Measurements from ENCODE around the gene SH3BP2.

GRCh38 chr4:2762048-2762447, 30.8 kb upstream of the SH3BP2 start:
- no peak for TF ChIP-seq POLR2A (IDR thresholded peaks at IDR 0.05)
- no peak for TF ChIP-seq EP300 (IDR thresholded peaks at IDR 0.05)
- no peak for TF ChIP-seq CTCF (IDR thresholded peaks at IDR 0.05)
